H1 (cell line): ENCODE data around the gene DENND5B. TPM values are rescaled to one million over a fixed set of nuclear protein-coding genes. Genes with fewer than 3 reads are reported as not detected.

Source experiments
- CTCF ChIA-PET: fragments of 300-600 bp; sonication (Branson Sonifier 250); formaldehyde crosslinking; loops from one replicate; lab custom pipeline; 2021; ENCODE audit not compliant: partially characterized antibody; lab: Charles Lee
- POLR2A ChIA-PET: fragments of 300-600 bp; sonication (Branson Sonifier 250); formaldehyde crosslinking; loops from one replicate; lab custom pipeline; 2021; ENCODE audit warnings: inconsistent platforms; ENCODE audit not compliant: partially characterized antibody; lab: Charles Lee
- DNase-seq, 2 experiments: peaks; one replicate each; pipeline versions ENCODE4 v3.0.0 to v3.0.0-alpha.2; 2010 to 2022; ENCODE audit warnings: low spot score in 2 of 2, low read depth in 1 of 2, mixed read lengths in 1 of 2
- FAIRE-seq: peaks from 2 replicates; lab custom pipeline; 2011; peaks lifted over from hg19 to GRCh38; lab: Jason Lieb, UNC
- H2AFZ ChIP-seq: 2 replicates; pipeline ENCODE4 v1.8.1; 2012; ENCODE audit warnings: low read length, inconsistent platforms
- H2AK5ac ChIP-seq: 2 replicates; pipeline ENCODE4 v1.6.1; 2013; ENCODE audit warnings: low read depth, low read length
- H2BK120ac ChIP-seq: replicated peaks from 2 replicates; pipeline ENCODE3; 2013; ENCODE audit warnings: low read depth, low read length, inconsistent platforms
- H2BK12ac ChIP-seq: 2 replicates; pipeline ENCODE4 v1.6.1; 2013; ENCODE audit warnings: low read depth, low read length
- H2BK15ac ChIP-seq: 2 replicates; pipeline ENCODE4 v1.6.1; 2013; ENCODE audit warnings: low read length
- H2BK20ac ChIP-seq: 2 replicates; pipeline ENCODE4 v1.6.1; 2013; ENCODE audit warnings: low read length
- H2BK5ac ChIP-seq: 2 replicates; pipeline ENCODE4 v1.6.1; 2013; ENCODE audit warnings: low read depth, low read length
- H3K14ac ChIP-seq: 2 replicates; pipeline ENCODE4 v1.6.1; 2013; ENCODE audit warnings: inconsistent platforms; ENCODE audit not compliant: insufficient read length
- H3K18ac ChIP-seq: 2 replicates; pipeline ENCODE4 v1.6.1; 2013; ENCODE audit warnings: low read length; ENCODE audit errors: extremely low read depth
- H3K23ac ChIP-seq: 2 replicates; pipeline ENCODE4 v1.6.1; 2013; ENCODE audit warnings: inconsistent platforms; ENCODE audit not compliant: insufficient read length
- H3K23me2 ChIP-seq: 2 replicates; pipeline ENCODE4 v1.6.1; 2013; ENCODE audit warnings: low read depth, low read length
- H3K27ac ChIP-seq: 2 replicates; pipeline ENCODE4 v1.6.1; 2011; ENCODE audit warnings: low read depth, low read length, inconsistent platforms
- H3K27me3 ChIP-seq, 4 experiments: replicated peaks in 1 of 4; 1 replicate in 1 of 4; 2 replicates in 3 of 4; pipeline versions ENCODE4 v1.6.1 to v1.8.1; 2011 to 2013; ENCODE audit warnings: low read length in 3 of 4, mild to moderate bottlenecking in 3 of 4, inconsistent platforms in 2 of 4, mixed read lengths in 2 of 4, moderate library complexity in 1 of 4; ENCODE audit not compliant: control insufficient read depth in 3 of 4, insufficient read depth in 3 of 4; ENCODE audit errors: extremely low read depth in 1 of 4
- H3K36me3 ChIP-seq, 4 experiments: 2 replicates each; pipeline versions ENCODE4 v1.6.1 to v1.8.1; 2011 to 2013; ENCODE audit warnings: mild to moderate bottlenecking in 4 of 4, low read length in 3 of 4, moderate library complexity in 2 of 4, control low read depth in 1 of 4, inconsistent platforms in 1 of 4; ENCODE audit not compliant: insufficient read depth in 4 of 4, control insufficient read depth in 2 of 4
- H3K4ac ChIP-seq: replicated peaks from 2 replicates; pipeline ENCODE3; 2013; ENCODE audit warnings: low read length, low read depth, mixed read lengths, inconsistent platforms; ENCODE audit not compliant: insufficient read length
- H3K4me1 ChIP-seq, 4 experiments: replicated peaks in 1 of 4; 1 replicate in 1 of 4; 2 replicates in 3 of 4; pipeline versions ENCODE4 v1.6.1 to v1.8.1; 2011 to 2013; ENCODE audit warnings: low read length in 3 of 4, inconsistent platforms in 2 of 4, mixed read lengths in 1 of 4; ENCODE audit not compliant: insufficient read depth in 4 of 4, control insufficient read depth in 3 of 4
- H3K4me2 ChIP-seq, 2 experiments: 2 replicates each; pipeline versions ENCODE4 v1.6.1 to v1.8.1; 2011 to 2013; ENCODE audit warnings: low read depth in 2 of 2, low read length in 2 of 2, control low read depth in 1 of 2, inconsistent platforms in 1 of 2, mild to moderate bottlenecking in 1 of 2; ENCODE audit not compliant: insufficient read depth in 1 of 2
- H3K4me3 ChIP-seq, 4 experiments: fragments of 200-600, 300-600 bp in 1 of 4; sonication (generic), shearing (Covaris generic), sonication (Bioruptor Twin) in 1 of 4; 2 replicates each; pipeline versions ENCODE4 v1.5.1 to v1.8.1; 2011 to 2016; ENCODE audit warnings: low read length in 4 of 4, low read depth in 3 of 4, control low read depth in 2 of 4, inconsistent platforms in 2 of 4, mild to moderate bottlenecking in 2 of 4, mixed read lengths in 1 of 4, moderate library complexity in 1 of 4; ENCODE audit not compliant: insufficient read depth in 2 of 4; ENCODE audit errors: extremely low read depth in 1 of 4
- H3K56ac ChIP-seq: replicated peaks from 2 replicates; pipeline ENCODE3; 2013; ENCODE audit warnings: low read depth, mild to moderate bottlenecking, mixed read lengths, low read length, inconsistent platforms; ENCODE audit not compliant: insufficient read length
- H3K79me1 ChIP-seq: 2 replicates; pipeline ENCODE4 v1.6.1; 2013; ENCODE audit warnings: low read depth, low read length, control low read depth
- H3K79me2 ChIP-seq, 2 experiments: 2 replicates each; pipeline versions ENCODE4 v1.6.1 to v1.8.1; 2012 to 2013; ENCODE audit warnings: low read length in 2 of 2, mild to moderate bottlenecking in 2 of 2, inconsistent platforms in 1 of 2; ENCODE audit not compliant: insufficient read depth in 2 of 2, control insufficient read depth in 1 of 2
- H3K9ac ChIP-seq, 4 experiments: replicated peaks in 1 of 4; 1 replicate in 1 of 4; 2 replicates in 3 of 4; pipeline versions ENCODE4 v1.6.1 to v1.8.1; 2011 to 2013; ENCODE audit warnings: low read depth in 3 of 4, low read length in 3 of 4, control low read depth in 2 of 4, mild to moderate bottlenecking in 2 of 4, moderate library complexity in 2 of 4, inconsistent platforms in 1 of 4; ENCODE audit errors: extremely low read depth in 1 of 4
- H3K9me3 ChIP-seq, 2 experiments: 2 replicates each; pipeline versions ENCODE4 v1.6.1 to v1.8.1; 2012 to 2013; ENCODE audit warnings: mild to moderate bottlenecking in 2 of 2, moderate library complexity in 2 of 2, control low read depth in 1 of 2, inconsistent platforms in 1 of 2, low read depth in 1 of 2, low read length in 1 of 2, mixed read lengths in 1 of 2; ENCODE audit not compliant: insufficient read depth in 2 of 2
- H4K20me1 ChIP-seq, 2 experiments: replicated peaks in 1 of 2; 2 replicates each; pipeline versions ENCODE3 to v1.8.1; 2011 to 2013; ENCODE audit warnings: inconsistent platforms in 2 of 2, low read length in 2 of 2, mild to moderate bottlenecking in 1 of 2; ENCODE audit not compliant: insufficient read depth in 2 of 2, control insufficient read depth in 1 of 2
- H4K5ac ChIP-seq: 2 replicates; pipeline ENCODE4 v1.6.1; 2013; ENCODE audit warnings: low read length, low read depth, mixed read lengths, inconsistent platforms; ENCODE audit not compliant: insufficient read length
- H4K8ac ChIP-seq: 2 replicates; pipeline ENCODE4 v1.8.0; 2013; ENCODE audit warnings: mild to moderate bottlenecking, moderate library complexity, low read length, inconsistent platforms; ENCODE audit not compliant: insufficient read depth; ENCODE audit errors: extremely low read depth
- H4K91ac ChIP-seq: replicated peaks from 2 replicates; pipeline ENCODE3; 2013; ENCODE audit warnings: low read length, mixed read lengths, inconsistent platforms; ENCODE audit not compliant: insufficient read length
- PHF8 ChIP-seq: fragments of 200-600 bp; sonication (generic); conservative IDR thresholded peaks from 2 replicates; pipeline ENCODE4 v1.7.1; 2012; ENCODE audit warnings: low read depth, mild to moderate bottlenecking, inconsistent platforms, low read length, moderate library complexity
- POLR2A ChIP-seq, 2 experiments: IDR thresholded peaks; 1 replicate in 1 of 2; 2 replicates in 1 of 2; pipeline ENCODE4 v1.6.1; 2011; ENCODE audit warnings: low read depth in 2 of 2, low read length in 2 of 2, mild to moderate bottlenecking in 2 of 2; ENCODE audit errors: control extremely low read depth in 1 of 2
- SIX5 ChIP-seq: IDR thresholded peaks from 2 replicates; pipeline ENCODE4 v1.6.1; 2011; ENCODE audit warnings: mild to moderate bottlenecking, low read depth, low read length
- TEAD4 ChIP-seq: IDR thresholded peaks from 2 replicates; pipeline ENCODE4 v1.6.1; 2012; ENCODE audit warnings: low read depth, low read length, inconsistent platforms, mixed read lengths
- YY1 ChIP-seq: IDR thresholded peaks from 2 replicates; pipeline ENCODE4 v1.6.1; 2011; ENCODE audit warnings: low read depth, mild to moderate bottlenecking, low read length
- WGBS, 2 experiments: shearing (Covaris generic) in 1 of 2; methylation state at CpG; one replicate each; pipeline versions ENCODE4 v1.1.6 to v1.1.7; 2013 to 2015; ENCODE audit warnings: low lambda C conversion rate in 2 of 2, mixed read lengths in 2 of 2, inconsistent platforms in 1 of 2, low coverage in 1 of 2, missing lambda C conversion rate in 1 of 2; ENCODE audit not compliant: insufficient replicate concordance in 2 of 2, insufficient coverage in 1 of 2, insufficient read length in 1 of 2; ENCODE audit errors: extremely low coverage in 1 of 2, missing lambda C conversion rate in 1 of 2; 5-methylcytosine and 5-hydroxymethylcytosine counted together
- polyA plus RNA-seq, 7 experiments: library from polyadenylated mRNA; depleted of rRNA in 3 of 7; stranded (reverse) in 5 of 7; unstranded in 2 of 7; fragments of >200 nt in 5 of 7; fragments of 200-250 nt in 2 of 7; gene quantifications; 1 replicate in 5 of 7; 2 replicates in 1 of 7; 4 replicates in 1 of 7; pipeline versions ENCODE4 v1.2.1 to v1.2.3, GENCODE V29; 2011 to 2013; ENCODE audit warnings: missing spikeins in 2 of 7, mixed read lengths in 2 of 7
- total RNA-seq: library from RNA; stranded (reverse); fragmentation: NEBNext Ultra II Directional; extraction: Animal tissue kit (Norgen Biotek cat#: 25700); gene quantifications from 2 replicates; pipeline ENCODE4 v1.2.1, GENCODE V29; 2021
- TF ChIP-seq, protein P1 (sequence below): IDR thresholded peaks from 2 replicates; pipeline ENCODE4 v1.6.1; 2011; ENCODE audit warnings: low read depth, mild to moderate bottlenecking, low read length; ENCODE audit not compliant: insufficient read depth
- TF ChIP-seq, protein P2 (sequence below): IDR thresholded peaks from 2 replicates; pipeline ENCODE4 v1.6.1; 2012; ENCODE audit warnings: inconsistent platforms

Gene DENND5B
- total and polyA plus RNA-seq, 2 of the 8 experiments (the other 6 are each of a cell fraction or from before 2014, with no cell fraction given) = 13.4 to 20.2 TPM

DNA sequence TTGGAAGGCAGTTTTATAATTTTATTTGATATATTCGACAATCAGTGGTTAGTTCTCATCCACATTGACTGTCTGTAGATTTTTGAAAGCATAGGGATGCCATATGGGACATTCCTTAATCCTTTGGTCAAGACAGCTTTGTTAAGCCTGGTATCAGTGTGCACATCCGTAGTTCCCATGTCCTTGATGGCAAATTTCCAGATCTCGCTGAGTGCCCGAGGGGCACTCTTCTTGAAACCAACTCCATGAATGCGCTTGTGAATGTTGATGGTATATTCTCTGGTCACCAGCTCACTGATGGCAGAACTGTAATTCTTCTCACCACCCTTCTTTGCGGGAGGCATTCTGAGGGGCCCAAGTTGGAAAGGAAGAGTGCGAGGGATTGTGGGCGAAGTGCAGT, 6.1 kb upstream of the DENND5B start:
- no peak overlapping the region for H2AK5ac ChIP-seq
- H2BK5ac ChIP-seq = no peak overlapping the region
- no peak overlapping the region for H3K4ac ChIP-seq
- H3K4me2 ChIP-seq = no peak overlapping the region
- WGBS, 2 experiments = 95% methylated on average over 8 of the region's 8 CpGs; no CpG with 5 or more reads in 1 of the 2 experiments
- H2BK15ac ChIP-seq = no peak overlapping the region
- H3K4me1 ChIP-seq = no peaks in the 10 kb centered on the region
- H3K4me3 ChIP-seq = no peak overlapping the region
- no peak overlapping the region for H2BK120ac ChIP-seq
- H3K9me3 ChIP-seq = no peaks in the 10 kb centered on the region
- no peak overlapping the region for H2BK20ac ChIP-seq
- no peak overlapping the region for H4K5ac ChIP-seq
- peaks cover 0 to 1% of the 10 kb centered on the region in 2 experiments for H4K20me1 ChIP-seq
- no peaks in the 10 kb centered on the region for H3K79me2 ChIP-seq
- no peak for FAIRE-seq
- no peak overlapping the region for H2AFZ ChIP-seq
- peaks cover 0 to 3% (median 3%) of the 10 kb centered on the region in 4 experiments; a peak in 3 of 7 replicates for H3K27me3 ChIP-seq
- no peak overlapping the region for H2BK12ac ChIP-seq
- no peak overlapping the region for H3K27ac ChIP-seq
- H3K23me2 ChIP-seq = no peaks in the 10 kb centered on the region
- POLR2A ChIA-PET = interaction anchor here (0.6 to 1.1 kb wide), 2 partner anchors 33 to 102 kb away, joined by 3 to 4 read pairs; no protein-coding TSS in a partner anchor
- TF ChIP-seq TEAD4 (no peak), SIX5 (no peak), PHF8 (no peak), POLR2A (IDR thresholded peaks at IDR 0.05; ENCODE audit: control extremely low read depth in 1 of 2, low read depth in 2 of 2, low read length in 2 of 2) (no peak), YY1 (no peak)
- TF ChIP-seq, protein P1, sequence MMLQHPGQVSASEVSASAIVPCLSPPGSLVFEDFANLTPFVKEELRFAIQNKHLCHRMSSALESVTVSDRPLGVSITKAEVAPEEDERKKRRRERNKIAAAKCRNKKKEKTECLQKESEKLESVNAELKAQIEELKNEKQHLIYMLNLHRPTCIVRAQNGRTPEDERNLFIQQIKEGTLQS = no peak
- TF ChIP-seq, protein P2, sequence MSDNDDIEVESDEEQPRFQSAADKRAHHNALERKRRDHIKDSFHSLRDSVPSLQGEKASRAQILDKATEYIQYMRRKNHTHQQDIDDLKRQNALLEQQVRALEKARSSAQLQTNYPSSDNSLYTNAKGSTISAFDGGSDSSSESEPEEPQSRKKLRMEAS = no peak
- TF ChIP-seq, all 59 proteins: peak for 0
- Histone ChIP-seq H3K56ac (no peak overlapping the region), H3K36me3 (no peaks in the 10 kb centered on the region), H3K9ac (no peak overlapping the region), H3K23ac (no peak overlapping the region), H4K8ac (no peak overlapping the region), H3K79me1 (no peaks in the 10 kb centered on the region), H3K18ac (no peak overlapping the region; the same call in 1 of the 2 replicates), H3K14ac (no peak overlapping the region), H4K91ac (no peak overlapping the region)
- no peak for DNase-seq
- CTCF ChIA-PET = interaction anchor here (0.6 to 1.2 kb wide), 6 partner anchors 103 to 279 kb away, joined by 3 to 6 read pairs (median 4); no protein-coding TSS in a partner anchor
